Transverse colon (tissue), 4 donors: ENCODE data around the gene LRPAP1. TPM values are rescaled to one million over a fixed set of nuclear protein-coding genes. Genes with fewer than 3 reads are reported as not detected.

Experiments used
- DNase-seq: peaks from one replicate; pipeline ENCODE4 v3.0.0-alpha.2; 2019
- H3K27ac ChIP-seq, 4 donors: fragments of 200-600 bp; sonication (generic); 2 replicates each; pipeline ENCODE4 v1.5.1; 2016 to 2018; ENCODE audit warnings: inconsistent platforms in 4 of 4
- H3K27me3 ChIP-seq: fragments of 200-600 bp; sonication (generic); 2 replicates; pipeline ENCODE4 v1.5.1; 2017; ENCODE audit warnings: inconsistent platforms
- H3K36me3 ChIP-seq, 4 donors: fragments of 200-600 bp; sonication (generic); 2 replicates each; pipeline ENCODE4 v1.5.1; 2017 to 2019; ENCODE audit warnings: inconsistent platforms in 4 of 4
- H3K4me1 ChIP-seq, 4 donors: fragments of 200-600 bp; sonication (generic); 2 replicates each; pipeline ENCODE4 v1.5.1; 2017 to 2020; ENCODE audit warnings: inconsistent platforms in 4 of 4
- H3K4me3 ChIP-seq, 4 donors: fragments of 200-600 bp; sonication (generic); 1 replicate in 1 of 4; 2 replicates in 3 of 4; pipeline versions ENCODE4 v1.5.1 to v1.6.1; 2017 to 2019; ENCODE audit warnings: inconsistent platforms in 4 of 4
- H3K9me3 ChIP-seq, 2 donors: fragments of 200-600 bp; sonication (generic); 2 replicates each; pipeline ENCODE4 v1.5.1; 2017 to 2019; ENCODE audit warnings: inconsistent platforms in 2 of 2
- CTCF ChIP-seq, 5 experiments: fragments of 200-600 bp in 3 of 5; fragments of 450-650 bp in 2 of 5; sonication (generic) in 3 of 5; IDR thresholded peaks; 1 replicate in 2 of 5; 2 replicates in 3 of 5; pipeline ENCODE4 v1.5.1; 2016 to 2017; ENCODE audit warnings: antibody characterized with exemption in 5 of 5, inconsistent platforms in 3 of 5, mild to moderate bottlenecking in 2 of 5, moderate library complexity in 1 of 5
- EP300 ChIP-seq: sonication (generic); formaldehyde crosslinking; IDR thresholded peaks from one replicate; pipeline ENCODE4 v1.6.1; 2017; ENCODE audit warnings: antibody characterized with exemption, low read depth
- POLR2A ChIP-seq: fragments of 450-650 bp; IDR thresholded peaks from one replicate; pipeline ENCODE4 v1.6.1; 2016; ENCODE audit warnings: antibody characterized with exemption, mild to moderate bottlenecking, moderate library complexity
- POLR2AphosphoS5 ChIP-seq, 3 donors: sonication (generic); formaldehyde crosslinking; IDR thresholded peaks; one replicate each; pipeline ENCODE4 v1.6.1; 2016; ENCODE audit warnings: antibody characterized with exemption in 3 of 3
- WGBS, 2 donors: methylation state at CpG; one replicate each; pipeline ENCODE4 v1.1.5; 2018; ENCODE audit warnings: low coverage in 1 of 2; 5-methylcytosine and 5-hydroxymethylcytosine counted together
- in situ Hi-C, 4 donors: fragments of 200-750 bp; cut with MboI; loops; one replicate each; pipeline versions ENCODE4 v1.15.0 to v1.15.1; 2017; ENCODE audit warnings: low sequenced_read_pairs in 3 of 4, low pct_ligation_motif_present in 1 of 4, low pct_unique_long_range_greater_than_20kb in 1 of 4
- intact Hi-C: fragments of 100-400 bp; cut with DNase I; formaldehyde crosslinking; loops from one replicate; pipeline ENCODE4 v1.15.1; 2023; ENCODE audit warnings: low total_unique reads
- total RNA-seq, 4 donors: library from RNA; depleted of rRNA; stranded (reverse); fragments of >200 nt; gene quantifications; one replicate each; pipeline ENCODE4 v1.1.0, GENCODE V29; 2016

The LRPAP1 gene
- total RNA-seq, 4 donors from 2014 or later, result 98.6 to 140 (median 115) TPM

GRCh38 chr4:3480528-3481112, 51.6 kb downstream of the LRPAP1 start:
- TF ChIP-seq POLR2AphosphoS5 (IDR thresholded peaks at IDR 0.05) (no peak), CTCF (IDR thresholded peaks at IDR 0.05) (peak; percentile 91 to 99 (median 97)), POLR2A (no peak)
- Histone ChIP-seq H3K36me3 (no peaks in the 10 kb centered on the region), H3K27me3 (peaks cover 65% of the 10 kb centered on the region), H3K4me3 (no peak overlapping the region), H3K9me3 (no peaks in the 10 kb centered on the region), H3K27ac (no peak overlapping the region), H3K4me1 (peaks cover 2 to 35% (median 25%) of the 10 kb centered on the region in 4 donors)
- in situ Hi-C loops, result no loop called here
- 14% methylated on average over 17 of the region's 17 CpGs; no CpG with 5 or more reads in 1 of the 2 donors for WGBS, 2 donors
- peak; percentile 76 for DNase-seq
- intact Hi-C loops, result no loop called here

GRCh38 chr4:3479358-3480101, 52.7 kb downstream of the LRPAP1 start:
- intact Hi-C loops (no loop called here), in situ Hi-C loops (no loop called here)
- WGBS, 2 donors, result 80% methylated on average over 24 of the region's 25 CpGs; no CpG with 5 or more reads in 1 of the 2 donors
- Histone ChIP-seq H3K4me3 (no peak overlapping the region), H3K27ac (no peak overlapping the region), H3K36me3 (no peaks in the 10 kb centered on the region), H3K9me3 (no peaks in the 10 kb centered on the region), H3K27me3 (peaks cover 54% of the 10 kb centered on the region), H3K4me1 (peaks cover 2 to 24% (median 15%) of the 10 kb centered on the region in 4 donors)
- no peak for DNase-seq
- TF ChIP-seq EP300 (no peak), POLR2A (no peak), CTCF (IDR thresholded peaks at IDR 0.05) (no peak)

DNA sequence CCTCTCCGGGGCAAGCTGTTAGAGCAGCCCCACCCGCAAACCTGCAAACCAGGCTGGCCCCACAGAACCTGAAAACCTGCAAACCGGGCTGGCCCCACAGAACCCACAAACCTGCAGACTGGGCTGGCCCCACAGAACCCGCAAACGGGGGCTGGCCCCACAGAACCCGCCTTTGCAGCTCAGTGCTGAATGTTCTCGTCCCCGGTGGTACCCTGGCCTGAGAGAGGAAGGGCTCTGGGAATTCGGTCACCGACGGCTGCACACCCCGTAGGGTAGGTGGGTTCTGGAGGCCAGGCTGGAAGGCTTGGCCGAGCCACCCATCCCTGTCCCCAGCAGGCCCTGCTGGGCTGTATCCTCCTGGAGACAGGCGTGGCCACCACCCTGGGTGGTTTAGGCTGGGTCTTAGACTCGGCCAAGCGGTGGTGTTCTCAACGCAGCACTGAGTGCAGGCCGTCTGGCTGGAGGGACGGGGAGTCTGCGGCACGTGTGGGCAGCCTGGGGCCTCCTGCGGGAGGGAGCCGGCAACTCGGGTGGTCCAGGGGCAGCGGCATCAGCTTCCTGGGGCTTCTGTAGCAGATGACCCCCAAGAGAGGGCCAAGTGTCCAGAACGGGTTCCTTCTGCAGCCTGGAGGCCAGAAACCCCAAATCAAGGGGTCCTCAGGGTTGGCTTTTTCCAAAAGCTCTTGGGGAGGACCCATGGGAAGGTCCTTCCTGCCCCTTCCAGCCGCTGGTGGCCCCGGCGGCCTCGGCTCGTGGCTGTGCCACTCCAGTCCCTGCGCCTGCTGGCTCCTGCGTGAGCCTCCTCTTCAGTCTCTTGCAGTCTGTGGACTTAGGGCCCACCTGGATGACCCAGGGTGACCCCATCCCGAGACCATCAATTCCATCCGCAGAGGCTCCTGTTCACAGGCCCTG, 53.5 kb downstream of the LRPAP1 start:
- WGBS, 2 donors, result 77% methylated on average over 29 of the region's 35 CpGs; no CpG with 5 or more reads in 1 of the 2 donors
- no peak for DNase-seq
- peaks cover 0 to 17% (median 8%) of the 10 kb centered on the region in 4 donors for H3K4me1 ChIP-seq
- no peak for TF ChIP-seq EP300
- no peak for TF ChIP-seq POLR2A
- no peak for TF ChIP-seq CTCF (IDR thresholded peaks at IDR 0.05)
- no peak for TF ChIP-seq POLR2AphosphoS5 (IDR thresholded peaks at IDR 0.05)
- H3K36me3 ChIP-seq, result no peaks in the 10 kb centered on the region
- in situ Hi-C loops, result no loop called here
- H3K4me3 ChIP-seq, result no peak overlapping the region
- intact Hi-C loops, result no loop called here
- H3K27ac ChIP-seq, result no peak overlapping the region
- peaks cover 45% of the 10 kb centered on the region for H3K27me3 ChIP-seq
- no peaks in the 10 kb centered on the region for H3K9me3 ChIP-seq
